GM10266 (cell line): ENCODE results near the gene LRIG1.

Experiments
- DNase-seq: peaks from one replicate; pipeline ENCODE4 v3.0.0; 2012; ENCODE audit errors: extremely low spot score
- CTCF ChIP-seq: IDR thresholded peaks from 2 replicates; pipeline ENCODE4 v1.5.1; 2012; ENCODE audit warnings: mild to moderate bottlenecking, low read depth; ENCODE audit not compliant: control insufficient read depth, insufficient read depth; ENCODE audit errors: missing control alignments

Gene LRIG1

GRCh38 chr3:66441692-66442091, 59.1 kb downstream of the LRIG1 start:
- no peak for DNase-seq
- no peak for TF ChIP-seq CTCF

GRCh38 chr3:66441129-66441528, 59.7 kb downstream of the LRIG1 start:
- DNase-seq: no peak
- no peak for TF ChIP-seq CTCF

GRCh38 chr3:66439666-66440344, 61.0 kb downstream of the LRIG1 start:
- DNase-seq: no peak
- TF ChIP-seq CTCF: no peak

- no peak for DNase-seq
- no peak for TF ChIP-seq CTCF
These were observed 62.8 kb downstream of the LRIG1 start for GRCh38 chr3:66438046-66438445.

- DNase-seq: no peak
- no peak for TF ChIP-seq CTCF
These were observed 63.4 kb downstream of the LRIG1 start for GRCh38 chr3:66437341-66437929.

GRCh38 chr3:66435989-66436388, 64.8 kb downstream of the LRIG1 start:
- no peak for TF ChIP-seq CTCF
- DNase-seq: no peak

- no peak for DNase-seq
- TF ChIP-seq CTCF: no peak
These were observed 66.1 kb downstream of the LRIG1 start for GRCh38 chr3:66434726-66435125.
